GM18519 (cell line): ENCODE measurements around the gene RABGAP1.

Experiments
- ATAC-seq: cut with Tn5 transposase; IDR thresholded peaks from one replicate; pipeline ENCODE4 v1.9.1; 2021; ENCODE audit warnings: mild to moderate bottlenecking, moderate library complexity; ENCODE audit not compliant: unreplicated experiment, low FRiP score

The RABGAP1 gene

DNA sequence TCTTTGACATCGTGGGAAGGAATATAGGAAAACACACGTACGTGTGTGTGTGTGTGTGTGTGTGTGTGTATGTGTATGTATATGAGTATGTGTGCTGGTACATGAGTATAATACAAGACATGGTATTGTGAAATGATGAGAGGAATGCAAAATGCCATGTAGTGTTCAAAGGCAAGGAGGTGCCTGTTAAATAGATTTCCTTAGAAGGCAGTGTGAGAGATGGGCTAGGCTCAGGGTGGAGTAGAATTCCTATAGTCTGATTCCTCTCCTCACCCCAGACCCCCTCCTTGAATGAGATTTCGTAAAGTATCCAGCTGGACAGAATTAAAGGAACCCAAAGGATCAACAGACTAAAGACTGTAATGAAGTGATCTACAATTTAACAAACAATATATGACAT lies 103.8 kb downstream of the RABGAP1 start:
- ATAC-seq, result no peak

DNA sequence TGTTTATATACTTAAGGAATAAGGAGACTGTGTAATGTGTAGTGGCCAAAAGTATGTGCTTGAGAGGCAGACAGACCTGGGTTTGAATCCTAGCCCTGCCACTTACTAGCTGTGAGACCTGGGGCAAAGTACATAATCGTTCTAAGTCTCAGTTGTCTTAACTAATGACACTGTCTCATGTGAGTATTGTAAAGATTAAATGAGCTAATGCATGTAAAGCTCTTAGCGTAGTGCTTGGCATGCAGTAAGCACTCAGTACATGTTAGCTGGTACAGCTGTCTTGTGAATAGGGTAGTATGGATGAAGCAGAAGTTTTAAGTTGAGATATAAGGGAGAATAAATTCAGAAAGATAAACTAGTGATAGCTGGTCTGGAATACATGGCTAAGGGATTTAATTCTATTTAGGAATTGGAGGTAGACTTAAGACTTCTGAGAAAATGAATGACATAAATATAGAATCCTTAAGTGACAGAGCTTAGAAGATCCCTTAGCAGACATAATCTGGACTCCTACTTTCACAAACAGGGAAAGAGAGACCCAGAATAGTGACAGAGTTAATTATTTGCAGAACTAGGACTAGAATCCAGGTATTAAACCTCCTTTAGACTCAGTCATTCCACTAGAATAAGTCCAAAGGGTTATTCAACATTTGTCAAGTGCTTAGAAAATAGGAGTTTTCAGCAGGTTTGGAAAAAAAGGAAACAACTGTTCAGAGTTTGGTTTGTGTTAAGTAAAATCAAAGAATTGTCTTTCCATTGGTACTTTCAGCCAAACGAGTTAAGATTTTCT lies 105.8 kb downstream of the RABGAP1 start:
- ATAC-seq, result no peak

DNA sequence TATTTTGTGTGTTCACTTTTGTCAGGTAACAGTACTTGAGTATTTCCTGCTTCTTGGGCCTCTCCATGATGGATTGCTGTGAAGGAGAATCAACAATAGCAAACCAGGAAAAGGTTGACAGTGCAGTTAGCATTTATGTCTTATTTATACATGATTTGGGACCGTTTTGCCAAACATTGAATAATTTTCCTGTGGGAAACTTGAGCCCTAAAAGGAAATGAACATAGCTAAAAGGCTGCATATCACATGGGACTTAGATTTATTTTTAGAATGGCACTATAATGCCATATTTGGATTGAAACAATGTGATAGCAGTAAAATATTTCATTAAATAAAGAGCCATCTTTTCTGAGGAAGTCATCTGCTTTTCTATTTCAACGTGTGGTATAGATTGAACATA lies 107.9 kb downstream of the RABGAP1 start:
- no peak for ATAC-seq

DNA sequence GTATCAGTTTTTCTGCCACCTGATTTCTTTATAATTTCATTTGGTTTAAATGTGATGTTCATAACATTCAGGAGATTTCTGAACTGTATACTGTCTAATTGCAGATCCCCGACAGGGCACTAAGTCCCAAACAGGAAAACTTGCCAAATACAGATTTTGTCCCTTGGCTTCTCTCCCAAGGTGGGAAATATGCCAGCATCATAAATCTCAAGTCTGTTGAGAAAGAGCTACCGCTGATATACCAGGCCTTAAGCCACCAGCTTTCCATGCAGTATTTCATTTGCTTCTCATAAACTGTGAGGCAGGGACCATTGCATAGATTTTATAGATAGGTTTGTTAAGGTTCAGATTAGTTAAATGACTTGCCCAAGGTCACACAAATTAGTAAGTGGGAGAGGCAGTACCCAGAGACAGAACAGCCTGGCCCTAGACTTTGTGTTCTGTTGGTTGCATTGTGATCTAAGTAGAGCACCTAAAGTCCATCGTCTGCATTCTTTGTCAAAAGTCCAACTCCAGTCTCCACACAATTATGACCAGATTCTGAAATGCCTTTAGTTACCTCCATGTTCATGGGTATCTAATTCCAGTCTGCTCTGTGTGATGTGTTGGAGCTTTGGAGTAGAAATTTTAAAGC lies 108.9 kb downstream of the RABGAP1 start:
- ATAC-seq, result no peak

DNA sequence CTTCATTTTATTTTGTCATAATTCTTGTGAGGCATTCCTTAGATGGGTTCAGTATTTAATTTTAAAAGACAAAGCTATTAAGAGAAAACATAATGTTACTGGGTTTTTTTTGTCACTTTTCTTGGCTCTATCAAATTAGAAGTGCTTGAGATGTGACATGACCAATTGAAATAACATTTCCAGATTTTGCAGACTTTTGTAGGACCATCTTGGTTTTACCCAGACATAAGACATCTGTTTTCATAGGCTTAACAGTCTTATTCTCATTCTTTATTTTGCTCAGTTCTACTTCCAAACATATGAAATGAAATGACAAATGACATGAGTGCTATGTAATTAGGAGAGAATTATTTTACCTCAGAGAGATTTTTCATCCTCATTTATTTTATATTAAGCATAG lies 112.2 kb downstream of the RABGAP1 start:
- no peak for ATAC-seq

DNA sequence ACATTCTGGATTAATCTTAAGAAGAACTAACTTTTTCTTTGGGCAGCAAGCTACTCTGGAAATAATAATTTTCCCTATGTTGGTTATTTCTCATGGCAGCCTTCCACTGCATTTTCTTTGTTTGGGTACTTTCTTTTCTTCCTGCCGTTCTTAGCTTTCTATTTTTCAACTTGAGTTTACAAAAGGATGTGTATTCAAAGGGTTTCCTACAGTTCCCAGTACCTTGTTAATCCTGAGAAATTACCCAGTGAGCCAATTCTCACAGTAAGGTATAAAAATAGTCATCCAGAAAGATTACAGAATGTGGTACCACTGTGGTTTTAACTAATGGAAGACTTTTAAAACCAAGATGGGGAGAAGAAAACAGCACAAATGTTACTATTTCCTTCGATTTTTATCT lies 112.9 kb downstream of the RABGAP1 start:
- no peak for ATAC-seq

DNA sequence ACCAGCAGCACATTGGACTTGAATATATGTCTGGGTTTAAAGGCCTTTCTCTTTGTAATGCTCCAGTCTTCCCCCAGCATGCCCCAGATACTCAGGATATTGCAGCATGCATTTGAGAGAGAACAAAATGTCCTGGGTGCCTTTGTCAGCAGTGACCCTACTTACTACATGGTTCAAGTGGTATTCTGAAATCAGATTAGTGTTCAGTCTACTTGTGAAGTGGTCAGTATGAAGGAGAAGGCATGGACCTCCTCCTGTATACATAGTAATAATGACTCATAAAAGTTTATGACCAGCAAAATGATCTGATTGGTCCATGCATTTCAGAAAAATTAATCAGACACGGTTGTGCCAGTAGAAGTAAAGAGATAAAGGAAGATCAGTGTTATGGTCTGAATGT lies 118.0 kb downstream of the RABGAP1 start:
- ATAC-seq, result no peak

DNA sequence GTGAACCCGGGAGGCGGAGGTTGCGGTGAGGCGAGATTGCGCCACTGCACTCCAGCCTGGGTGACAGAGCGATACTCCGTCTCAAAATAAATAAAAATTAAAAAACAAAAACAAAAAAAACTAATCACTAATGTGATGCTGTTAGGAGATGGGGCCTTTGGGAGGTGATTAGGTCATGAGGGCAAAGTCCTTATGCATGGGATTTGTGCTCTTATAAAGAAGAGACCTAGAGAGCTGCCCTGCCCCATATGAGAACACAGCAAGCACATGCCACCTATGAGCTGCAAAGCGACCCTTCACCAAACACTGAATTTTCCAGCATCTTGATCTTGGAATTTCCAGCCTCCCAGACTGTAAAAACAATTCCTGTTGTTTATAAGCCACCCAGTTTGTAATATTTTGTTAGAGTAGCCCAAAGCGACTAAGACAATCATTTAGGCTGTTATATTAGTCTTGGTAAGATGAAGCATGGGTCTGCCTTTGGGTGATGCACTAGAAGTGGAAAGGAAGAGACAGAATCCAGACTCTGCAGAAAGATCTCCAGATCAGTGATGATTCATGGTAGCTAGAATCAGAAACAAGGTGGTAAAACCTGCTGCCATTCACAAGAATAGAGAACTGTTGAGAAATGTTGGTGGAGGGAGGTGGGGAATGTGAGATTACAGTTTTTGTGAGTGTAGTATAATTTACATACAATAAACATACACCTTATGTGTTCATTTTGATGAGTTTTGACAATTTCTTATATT lies 118.8 kb downstream of the RABGAP1 start:
- ATAC-seq, result no peak

DNA sequence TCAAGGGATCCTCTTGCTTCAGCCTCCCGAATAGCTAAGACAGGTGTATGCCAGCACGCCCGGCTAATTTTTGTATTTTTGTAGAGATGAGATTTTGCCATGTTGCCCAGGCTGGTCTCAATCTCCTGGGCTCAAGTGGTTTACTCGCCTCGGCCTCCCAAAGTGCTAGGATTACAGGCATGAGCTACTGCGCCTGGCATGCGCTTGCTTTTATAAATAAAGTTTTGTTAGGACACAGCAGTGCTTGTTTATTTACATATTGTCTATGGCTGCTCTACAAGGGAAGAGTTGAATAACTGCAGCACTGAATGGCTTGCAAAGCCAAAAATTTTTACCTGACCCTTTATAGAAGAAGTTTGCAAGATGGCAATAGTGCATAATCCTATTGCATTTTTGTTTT lies 120.4 kb downstream of the RABGAP1 start:
- no peak for ATAC-seq

DNA sequence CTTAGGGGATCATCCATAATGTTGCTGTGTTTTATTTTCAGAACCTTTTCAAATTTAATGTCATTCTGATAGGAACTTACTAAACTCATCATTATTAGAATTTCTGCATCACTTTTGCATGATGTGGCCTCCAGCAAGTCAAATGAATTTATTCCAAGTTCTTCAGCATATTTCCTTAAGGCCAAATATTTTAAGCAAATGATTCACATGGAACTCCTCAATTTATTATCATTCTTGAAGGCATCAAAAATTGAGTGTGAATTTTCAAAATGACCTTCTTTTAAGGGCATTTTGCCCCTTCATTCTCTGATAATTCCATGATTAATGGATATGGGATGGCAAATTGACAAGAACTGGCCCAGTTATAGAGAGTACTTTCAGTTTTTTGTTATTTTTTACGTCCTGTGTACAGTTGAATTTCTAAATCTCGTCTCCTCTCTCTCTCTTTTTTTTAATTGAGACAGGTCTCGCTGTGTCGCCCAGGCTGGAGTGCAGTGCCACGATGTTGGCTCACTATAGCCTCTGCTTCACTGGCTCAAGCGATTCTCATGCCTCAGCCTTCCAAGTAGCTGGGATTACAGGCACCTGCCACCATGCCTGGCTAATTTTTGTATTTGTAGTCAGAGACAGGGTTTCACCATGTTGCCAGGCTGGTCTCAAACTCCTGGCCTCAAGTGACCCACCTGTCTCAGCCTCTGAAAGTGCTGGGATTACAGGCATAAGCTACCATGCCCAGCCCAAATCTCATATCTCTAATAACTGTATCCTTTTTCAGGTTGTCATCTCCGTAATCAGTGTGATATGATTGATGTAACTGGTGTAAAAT lies 121.7 kb downstream of the RABGAP1 start:
- no peak for ATAC-seq

DNA sequence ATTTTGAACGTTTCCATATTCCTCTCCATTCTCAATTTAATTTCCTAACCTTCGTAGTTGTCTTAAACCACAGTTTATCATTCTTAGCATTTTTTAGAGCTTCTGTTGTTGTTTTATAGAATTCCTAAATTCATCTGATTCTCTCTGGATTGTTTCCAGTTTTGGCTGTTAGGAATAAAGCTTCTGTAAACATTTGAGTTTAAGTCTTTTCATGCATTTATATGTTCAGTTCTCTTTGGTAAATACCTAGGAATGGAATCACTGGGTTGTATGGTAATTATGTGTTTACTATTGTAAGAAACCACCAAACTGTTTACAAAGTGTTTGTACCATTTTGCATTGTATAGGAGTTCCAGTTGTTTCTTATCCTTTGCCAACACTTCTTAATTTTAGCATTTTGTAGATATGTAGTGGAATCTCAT lies 122.4 kb downstream of the RABGAP1 start:
- ATAC-seq, result no peak

DNA sequence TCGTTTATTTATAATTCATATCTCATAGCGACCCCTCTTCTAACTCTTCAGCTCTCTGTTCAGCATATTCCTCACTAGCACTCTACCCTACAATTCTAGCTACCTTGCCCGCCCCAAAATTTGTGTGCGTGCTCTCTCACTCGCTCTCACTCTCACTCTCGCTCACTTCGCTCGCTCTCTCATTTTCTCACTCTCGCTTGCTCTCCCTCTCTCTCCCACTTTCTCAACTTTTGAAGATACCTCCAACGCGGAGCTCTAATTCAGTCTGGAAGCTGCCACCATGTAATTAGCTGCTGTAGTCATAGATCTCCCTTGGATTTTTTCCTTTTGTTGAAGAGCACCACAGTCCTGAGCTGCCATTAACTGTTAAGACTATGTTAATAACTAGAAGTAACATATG lies 123.1 kb downstream of the RABGAP1 start:
- no peak for ATAC-seq

DNA sequence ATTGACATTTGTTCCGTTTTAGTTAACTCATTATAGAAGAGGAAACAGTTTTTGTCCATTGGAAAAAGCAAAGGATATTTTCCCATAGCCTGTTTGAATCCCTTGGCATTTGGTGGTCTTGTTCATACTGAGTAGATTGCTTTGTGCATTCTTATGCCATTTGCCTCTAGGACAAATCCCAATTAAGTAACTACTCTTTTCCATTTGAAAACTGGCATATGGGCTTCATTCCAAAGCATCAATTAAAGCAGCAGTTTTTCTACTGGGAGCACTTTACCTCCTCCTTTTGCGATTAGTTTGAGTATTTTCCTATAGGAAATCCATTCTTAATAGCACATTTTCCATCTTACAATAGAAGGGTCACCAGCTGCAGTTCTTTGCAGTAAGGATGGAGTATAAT lies 123.9 kb downstream of the RABGAP1 start:
- no peak for ATAC-seq

DNA sequence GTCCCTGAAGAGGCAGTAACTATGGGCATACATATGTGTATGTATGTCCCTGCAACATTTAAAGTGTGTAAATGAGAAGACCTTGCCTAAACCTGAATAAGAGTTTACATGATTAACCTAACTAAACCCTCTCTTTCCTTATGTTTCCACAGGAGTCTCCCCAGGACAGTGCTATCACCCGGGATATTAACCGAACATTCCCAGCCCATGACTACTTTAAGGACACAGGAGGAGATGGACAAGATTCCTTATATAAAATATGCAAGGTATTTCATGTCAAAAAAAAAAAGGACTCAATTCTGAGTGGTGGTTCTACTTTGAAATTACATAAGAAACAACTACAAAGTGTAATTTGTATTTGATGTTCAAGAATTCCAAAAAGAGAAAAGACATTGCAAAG lies 124.4 kb downstream of the RABGAP1 start:
- ATAC-seq, result no peak

DNA sequence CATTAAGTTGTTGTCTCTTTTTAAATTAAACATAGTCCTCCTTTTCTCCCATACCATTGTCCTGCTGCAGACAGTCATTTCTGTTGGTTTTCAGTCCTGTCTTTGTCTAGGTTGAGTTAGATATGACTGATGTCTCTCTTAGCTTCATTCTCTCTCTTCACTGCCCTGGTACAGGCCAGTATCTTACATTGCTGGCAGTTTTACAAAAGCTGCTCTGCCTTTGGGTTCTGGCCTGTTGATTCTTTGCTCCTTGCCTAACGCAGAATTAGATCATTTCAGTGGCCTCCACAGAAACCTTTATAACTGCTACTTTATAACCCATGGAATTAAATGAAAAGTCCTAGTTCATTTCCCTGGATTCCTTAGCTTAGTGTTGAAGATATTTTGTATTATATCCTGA lies 126.3 kb downstream of the RABGAP1 start:
- no peak for ATAC-seq

DNA sequence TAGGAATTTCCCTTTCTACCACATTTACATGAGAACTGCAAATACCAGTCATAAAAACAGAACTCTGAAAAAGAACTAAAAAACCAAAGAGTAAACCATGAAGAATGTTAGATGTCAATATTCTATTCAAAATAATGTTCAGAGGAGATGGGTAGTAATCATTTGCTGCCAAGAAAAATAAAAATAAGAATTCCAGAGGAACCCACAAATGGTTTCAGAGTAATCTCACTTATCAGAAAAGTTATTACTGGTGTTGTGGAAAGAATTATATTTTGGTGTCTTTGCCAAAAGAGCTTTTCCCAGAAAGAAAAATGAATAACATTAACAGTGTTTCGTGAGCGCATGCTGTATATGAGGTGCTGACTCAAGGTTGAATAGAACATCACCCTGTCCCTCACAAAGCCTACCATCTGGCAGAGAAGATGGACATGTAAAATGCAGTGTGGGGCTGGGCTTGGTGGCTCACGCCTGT lies 128.2 kb downstream of the RABGAP1 start:
- no peak for ATAC-seq

DNA sequence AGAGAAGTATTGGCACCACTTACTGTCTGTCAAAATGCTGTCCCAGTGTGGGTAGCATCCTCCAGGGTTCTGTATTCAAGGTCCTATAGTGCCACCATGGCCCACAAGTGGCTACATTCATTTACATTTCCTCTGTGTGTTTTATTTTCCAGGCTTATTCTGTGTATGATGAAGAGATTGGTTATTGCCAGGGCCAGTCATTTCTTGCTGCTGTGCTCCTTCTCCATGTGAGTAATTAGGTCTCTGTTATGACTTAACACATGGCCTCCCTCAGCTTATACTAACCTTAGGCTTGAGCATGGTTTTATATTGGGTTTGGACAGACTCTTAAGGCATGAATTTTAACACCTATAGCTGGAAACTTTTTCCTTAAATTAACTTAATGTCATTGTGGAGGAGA lies 129.4 kb downstream of the RABGAP1 start:
- ATAC-seq, result no peak

DNA sequence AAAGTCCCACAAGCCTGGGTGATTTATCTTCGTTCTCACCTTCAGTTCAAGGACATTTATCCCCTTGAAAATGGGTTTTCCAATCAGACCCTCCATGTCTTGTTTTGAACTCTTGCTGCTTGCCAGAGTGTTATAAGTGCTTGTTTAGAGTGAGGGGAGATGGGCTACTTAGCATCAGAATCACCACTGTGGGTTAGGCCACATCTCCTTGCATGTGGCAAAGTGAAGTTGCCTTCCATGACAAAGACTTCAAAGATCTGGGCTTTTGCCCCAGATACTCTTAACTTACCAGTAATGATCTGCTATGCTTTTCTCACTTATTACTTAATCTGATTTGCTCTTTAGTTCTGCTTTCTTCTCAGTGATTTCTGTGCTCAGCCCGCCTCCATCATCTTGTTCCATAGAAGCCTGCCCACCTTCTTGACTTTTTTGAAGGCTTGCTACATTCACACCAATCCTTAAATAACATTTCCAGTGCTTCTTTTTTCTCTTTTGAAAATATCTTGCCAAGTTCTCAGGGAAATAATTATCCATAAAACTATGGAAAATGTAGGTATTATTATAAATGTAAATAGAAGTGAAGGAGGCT lies 131.7 kb downstream of the RABGAP1 start:
- ATAC-seq, result no peak

DNA sequence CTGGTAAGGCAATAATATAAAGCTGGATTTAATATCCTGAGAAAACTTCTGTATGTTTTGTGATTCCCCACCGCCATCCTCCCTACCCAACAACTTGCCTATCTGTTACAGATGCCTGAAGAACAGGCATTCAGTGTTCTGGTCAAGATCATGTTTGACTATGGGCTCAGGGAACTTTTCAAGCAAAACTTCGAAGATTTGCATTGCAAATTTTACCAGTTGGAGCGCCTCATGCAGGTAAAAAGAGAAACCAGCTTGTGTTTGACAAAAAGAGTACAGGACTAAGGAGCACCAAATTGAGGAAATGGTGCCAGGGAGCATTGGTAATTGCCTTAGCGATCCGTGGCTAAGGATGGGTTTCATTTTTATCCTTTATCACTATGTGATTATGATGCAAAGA lies 132.6 kb downstream of the RABGAP1 start:
- ATAC-seq, result no peak

DNA sequence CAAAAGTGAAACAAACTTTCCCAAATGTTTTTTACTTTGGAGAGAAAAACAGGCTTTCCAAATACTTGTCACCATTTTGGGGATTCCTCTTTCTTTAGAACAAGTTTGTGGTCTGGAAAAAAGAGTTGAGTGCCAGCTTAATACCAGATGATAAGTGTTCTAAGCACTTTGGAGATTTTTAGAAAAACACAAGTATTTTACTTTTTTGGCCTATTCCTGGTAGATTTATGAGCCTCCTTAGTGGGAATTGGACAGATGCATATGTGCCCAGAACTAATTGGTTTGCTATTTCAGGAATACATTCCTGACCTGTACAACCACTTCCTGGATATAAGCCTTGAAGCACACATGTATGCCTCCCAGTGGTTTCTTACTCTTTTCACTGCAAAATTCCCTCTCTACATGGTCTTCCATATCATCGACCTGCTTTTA lies 133.2 kb downstream of the RABGAP1 start:
- ATAC-seq, result no peak
